Cardiac ventricle fibroblast (primary cell): ENCODE data around the gene C9. TPM values are rescaled to one million over a fixed set of nuclear protein-coding genes. Genes with fewer than 3 reads are reported as not detected.

Experiments used
- total RNA-seq: library from RNA; depleted of rRNA; stranded (reverse); fragments of >200 nt; gene quantifications from 2 replicates; pipeline ENCODE4 v1.2.3, GENCODE V29; 2015

The C9 gene
- not detected in 2 replicates for total RNA-seq

DNA sequence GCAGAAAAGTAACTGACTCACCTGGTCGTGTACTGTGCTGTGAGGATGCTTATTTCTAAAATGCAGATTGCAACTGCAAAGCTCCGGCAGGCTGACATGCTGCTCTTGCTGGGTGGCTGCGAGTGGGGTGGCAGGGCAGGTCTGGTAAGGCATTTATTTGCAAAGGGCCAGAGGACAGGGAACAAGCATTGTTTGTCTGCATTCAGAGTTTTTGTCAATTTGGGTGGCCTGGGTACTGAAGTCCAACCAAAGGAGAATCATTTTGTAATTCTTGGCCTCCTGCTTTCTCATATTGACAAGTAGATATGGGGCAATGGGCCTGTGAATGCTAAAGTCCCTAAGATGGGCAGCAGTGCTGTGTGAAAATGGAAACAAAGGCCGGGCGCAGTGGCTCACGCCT lies at the start of gene C9:
Gene C9 (minus strand): TSS at position 129 of the 400 bp plus-strand sequence. CDS start 31 bp downstream, at position 98.

Other genes with a start within 250 kb of the C9 start
- gene FYB1, start 144.9 kb downstream of the C9 start, total RNA-seq = 0.24 and 4.4 TPM in 2 replicates
- gene DAB2, start 60.5 kb upstream of the C9 start, total RNA-seq = 134 and 166 TPM in 2 replicates